ENCODE data around the gene MGAT5B. TPM values are rescaled to one million over a fixed set of nuclear protein-coding genes. Genes with fewer than 3 reads are reported as not detected.

The MGAT5B gene
- total RNA-seq, 4 donors from 2014 or later, result 0.19 to 0.47 TPM; not detected in 2

- no peak for DNase-seq (ENCODE audit: low spot score in 2 of 2)
- 80 to 85% methylated on average over 6 of the region's 6 CpGs for WGBS, 2 donors
- no peak for TF ChIP-seq CTCF (IDR thresholded peaks at IDR 0.05)
- TF ChIP-seq POLR2A (IDR thresholded peaks at IDR 0.05), result no peak
- intact Hi-C loops (cut with DNase I; ENCODE audit: low total_unique reads), result no loop called here
- no peak overlapping the region for H3K4me3 ChIP-seq (ENCODE audit: low read depth, poor library complexity, severe bottlenecking)
Measured at GRCh38 chr17:76887802-76888201, 19.6 kb downstream of the MGAT5B start.

GRCh38 chr17:76888661-76889060, 20.5 kb downstream of the MGAT5B start:
- WGBS, 2 donors, result 75 to 77% methylated on average over 11 to 12 of the region's 14 CpGs
- H3K4me3 ChIP-seq (ENCODE audit: low read depth, poor library complexity, severe bottlenecking), result no peak overlapping the region
- no peak for DNase-seq (ENCODE audit: low spot score in 2 of 2)
- intact Hi-C loops (cut with DNase I; ENCODE audit: low total_unique reads), result no loop called here
- no peak for TF ChIP-seq CTCF (IDR thresholded peaks at IDR 0.05)
- no peak for TF ChIP-seq POLR2A (IDR thresholded peaks at IDR 0.05)

GRCh38 chr17:76889323-76889722, 21.1 kb downstream of the MGAT5B start:
- H3K4me3 ChIP-seq (ENCODE audit: low read depth, poor library complexity, severe bottlenecking), result no peak overlapping the region
- 66 to 90% methylated on average over 5 of the region's 5 CpGs for WGBS, 2 donors
- DNase-seq (ENCODE audit: low spot score in 2 of 2), result no peak
- intact Hi-C loops (cut with DNase I; ENCODE audit: low total_unique reads), result no loop called here
- TF ChIP-seq CTCF (IDR thresholded peaks at IDR 0.05) (no peak), POLR2A (IDR thresholded peaks at IDR 0.05) (no peak)

- intact Hi-C loops (cut with DNase I; ENCODE audit: low total_unique reads), result no loop called here
- H3K4me3 ChIP-seq (ENCODE audit: low read depth, poor library complexity, severe bottlenecking), result no peak overlapping the region
- no peak for TF ChIP-seq POLR2A (IDR thresholded peaks at IDR 0.05)
- no peak for DNase-seq (ENCODE audit: low spot score in 2 of 2)
- whole genome bisulfite sequencing, 2 donors, result 92% methylated on average over 9 to 10 of the region's 10 CpGs
Measured at GRCh38 chr17:76892329-76892728, 24.1 kb downstream of the MGAT5B start.

GRCh38 chr17:76893623-76894334, 25.6 kb downstream of the MGAT5B start:
- DNase-seq (ENCODE audit: low spot score in 2 of 2), result no peak
- WGBS, 2 donors, result 67 to 70% methylated on average over 11 to 13 of the region's 13 CpGs
- TF ChIP-seq POLR2A (IDR thresholded peaks at IDR 0.05) (no peak), CTCF (IDR thresholded peaks at IDR 0.05) (no peak)
- intact Hi-C loops (cut with DNase I; ENCODE audit: low total_unique reads), result no loop called here
- no peak overlapping the region for H3K4me3 ChIP-seq (ENCODE audit: low read depth, poor library complexity, severe bottlenecking)

- intact Hi-C loops (cut with DNase I; ENCODE audit: low total_unique reads), result no loop called here
- WGBS, 2 donors, result 91 to 95% methylated on average over 11 of the region's 11 CpGs
- H3K4me3 ChIP-seq (ENCODE audit: low read depth, poor library complexity, severe bottlenecking), result no peak overlapping the region
- DNase-seq (ENCODE audit: low spot score in 2 of 2), result no peak
- TF ChIP-seq CTCF (IDR thresholded peaks at IDR 0.05) (no peak), POLR2A (IDR thresholded peaks at IDR 0.05) (no peak)
Measured at GRCh38 chr17:76894842-76895241, 26.6 kb downstream of the MGAT5B start.

Measured in lower leg skin (tissue), 4 donors.